ENCODE measurements around the gene TEX30. TPM values are rescaled to one million over a fixed set of nuclear protein-coding genes. Genes with fewer than 3 reads are reported as not detected.

Gene TEX30
- total RNA-seq, 1 experiment from 2014 or later: 8.9 TPM

GRCh38 chr13:102793611-102794355, 20.2 kb upstream of the TEX30 start:
- ChIA-PET POLR2A (no interaction called here), CTCF (interaction anchor here (1.4 kb wide), 1 partner anchor 77 kb away, joined by 3 read pairs; no protein-coding TSS in a partner anchor)
- Mint-ChIP-seq H3K36me3 (peaks cover 29% of the 10 kb centered on the region), H3K4me3 (peak overlapping the region; percentile 45), H3K27me3 (ENCODE audit: low read depth) (peaks cover 4% of the 10 kb centered on the region), H3K9me3 (no peaks in the 10 kb centered on the region), H3K4me1 (peaks cover 30% of the 10 kb centered on the region), H3K27ac (peak overlapping the region; percentile 84)
- TF ChIP-seq ZNF121 (CRISPR knock-in tag; IDR thresholded peaks at IDR 0.05) (peak; percentile 93), IRF2 (CRISPR knock-in tag; IDR thresholded peaks at IDR 0.05; ENCODE audit: borderline replicate concordance, low read depth) (no peak)
- DNase-seq (ENCODE audit: low spot score) (no peak), ATAC-seq (peak; percentile 94)

- ATAC-seq: no peak
These were observed 18.8 kb upstream of the TEX30 start for GRCh38 chr13:102792396-102792795.

GRCh38 chr13:102788683-102789082, 15.1 kb upstream of the TEX30 start:
- Mint-ChIP-seq H3K4me3 (no peak overlapping the region), H3K4me1 (peaks cover 23% of the 10 kb centered on the region), H3K27ac (no peak overlapping the region), H3K27me3 (ENCODE audit: low read depth) (no peaks in the 10 kb centered on the region; the same call in 1 of the 2 replicates), H3K36me3 (peaks cover 46% of the 10 kb centered on the region), H3K9me3 (no peaks in the 10 kb centered on the region)
- DNase-seq (ENCODE audit: low spot score): no peak
- ATAC-seq: no peak
- POLR2A ChIA-PET: no interaction called here
- TF ChIP-seq ZBTB43 (CRISPR knock-in tag; IDR thresholded peaks at IDR 0.05) (no peak), HMGXB4 (CRISPR knock-in tag; IDR thresholded peaks at IDR 0.05) (no peak), E2F1 (CRISPR knock-in tag; IDR thresholded peaks at IDR 0.05) (no peak), PRRX2 (CRISPR knock-in tag; IDR thresholded peaks at IDR 0.05) (no peak)
- CTCF ChIA-PET: interaction anchor here (1.2 kb wide), 2 partner anchors 11 to 12 kb away, joined by 3 read pairs; no protein-coding TSS in a partner anchor

More at GRCh38 chr13:102792396-102792795, 18.8 kb upstream of the TEX30 start:
- Mint-ChIP-seq H3K4me3 (no peak overlapping the region), H3K27ac (no peak overlapping the region), H3K36me3 (peaks cover 40% of the 10 kb centered on the region), H3K27me3 (ENCODE audit: low read depth) (no peaks in the 10 kb centered on the region; the same call in 1 of the 2 replicates), H3K4me1 (peaks cover 24% of the 10 kb centered on the region), H3K9me3 (no peaks in the 10 kb centered on the region)
- no peak for TF ChIP-seq TEAD4 (CRISPR knock-in tag; IDR thresholded peaks at IDR 0.05)
- TF ChIP-seq GABPB1 (CRISPR knock-in tag; IDR thresholded peaks at IDR 0.05): no peak
- ChIA-PET POLR2A (no interaction called here), CTCF (no interaction called here)
- no peak for DNase-seq (ENCODE audit: low spot score)

GRCh38 chr13:102784483-102784882, 10.9 kb upstream of the TEX30 start:
- Mint-ChIP-seq H3K4me1 (peaks cover 15% of the 10 kb centered on the region), H3K9me3 (peaks cover 28% of the 10 kb centered on the region), H3K36me3 (peaks cover 58% of the 10 kb centered on the region), H3K4me3 (no peak overlapping the region), H3K27ac (no peak overlapping the region), H3K27me3 (ENCODE audit: low read depth) (no peaks in the 10 kb centered on the region)
- DNase-seq (ENCODE audit: low spot score) (no peak), ATAC-seq (no peak)
- ChIA-PET CTCF (no interaction called here), POLR2A (no interaction called here)
- no peak for TF ChIP-seq ZNF396 (CRISPR knock-in tag; IDR thresholded peaks at IDR 0.05; ENCODE audit: borderline replicate concordance)
- TF ChIP-seq TP53 (CRISPR knock-in tag; IDR thresholded peaks at IDR 0.05): no peak
- TF ChIP-seq ZBTB43 (CRISPR knock-in tag; IDR thresholded peaks at IDR 0.05): no peak
- TF ChIP-seq ESRRA (CRISPR knock-in tag; IDR thresholded peaks at IDR 0.05; ENCODE audit: borderline replicate concordance): no peak
- TF ChIP-seq MXD4 (CRISPR knock-in tag; IDR thresholded peaks at IDR 0.05; ENCODE audit: borderline replicate concordance): no peak
- no peak for TF ChIP-seq RELA (CRISPR knock-in tag; IDR thresholded peaks at IDR 0.05; ENCODE audit: borderline replicate concordance)
- TF ChIP-seq FOXP4 (CRISPR knock-in tag; IDR thresholded peaks at IDR 0.05): no peak
- no peak for TF ChIP-seq FOXK1 (CRISPR knock-in tag; IDR thresholded peaks at IDR 0.05)
- TF ChIP-seq ARID4B (CRISPR knock-in tag; IDR thresholded peaks at IDR 0.05; ENCODE audit: borderline replicate concordance): no peak

Measured in WTC11 (cell line).